GM12874 (cell line): ENCODE results near the gene PTPN14.

Experiments
- TF ChIP-seq, protein P1 (sequence below): IDR thresholded peaks from 2 replicates; pipeline ENCODE4 v1.5.1; 2011; ENCODE audit warnings: low read depth, mild to moderate bottlenecking, control low read depth, low read length, moderate library complexity; ENCODE audit not compliant: insufficient read depth

PTPN14 gene

DNA sequence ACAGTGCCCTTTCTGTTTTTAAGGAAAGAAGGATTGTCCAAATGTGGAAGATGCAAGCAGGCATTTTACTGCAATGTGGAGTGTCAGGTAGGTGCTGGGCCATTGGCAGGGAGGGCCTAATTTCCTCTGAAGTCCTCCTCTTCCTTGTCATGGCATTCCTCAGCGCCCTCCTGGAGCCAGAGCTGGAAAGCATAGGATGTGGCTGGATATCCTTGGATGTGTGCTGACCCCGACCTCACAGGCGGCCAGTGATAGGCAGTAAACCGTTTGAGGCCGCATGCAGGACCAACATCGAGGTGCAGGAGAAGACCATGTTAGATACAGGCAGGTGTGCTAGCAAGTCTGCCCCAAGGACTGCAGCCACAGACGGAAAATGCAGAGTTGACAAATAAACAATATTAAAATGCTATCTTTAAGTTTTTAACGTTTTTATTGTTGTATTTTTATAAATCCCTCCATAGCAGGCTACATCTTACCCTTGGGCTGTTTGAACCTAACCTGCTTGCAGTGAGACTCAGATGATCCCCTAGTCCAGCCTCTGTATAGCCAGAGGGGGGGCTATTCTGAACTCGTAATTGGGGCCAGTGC is 246.1 kb downstream of the PTPN14 start:
- TF ChIP-seq, protein P1, sequence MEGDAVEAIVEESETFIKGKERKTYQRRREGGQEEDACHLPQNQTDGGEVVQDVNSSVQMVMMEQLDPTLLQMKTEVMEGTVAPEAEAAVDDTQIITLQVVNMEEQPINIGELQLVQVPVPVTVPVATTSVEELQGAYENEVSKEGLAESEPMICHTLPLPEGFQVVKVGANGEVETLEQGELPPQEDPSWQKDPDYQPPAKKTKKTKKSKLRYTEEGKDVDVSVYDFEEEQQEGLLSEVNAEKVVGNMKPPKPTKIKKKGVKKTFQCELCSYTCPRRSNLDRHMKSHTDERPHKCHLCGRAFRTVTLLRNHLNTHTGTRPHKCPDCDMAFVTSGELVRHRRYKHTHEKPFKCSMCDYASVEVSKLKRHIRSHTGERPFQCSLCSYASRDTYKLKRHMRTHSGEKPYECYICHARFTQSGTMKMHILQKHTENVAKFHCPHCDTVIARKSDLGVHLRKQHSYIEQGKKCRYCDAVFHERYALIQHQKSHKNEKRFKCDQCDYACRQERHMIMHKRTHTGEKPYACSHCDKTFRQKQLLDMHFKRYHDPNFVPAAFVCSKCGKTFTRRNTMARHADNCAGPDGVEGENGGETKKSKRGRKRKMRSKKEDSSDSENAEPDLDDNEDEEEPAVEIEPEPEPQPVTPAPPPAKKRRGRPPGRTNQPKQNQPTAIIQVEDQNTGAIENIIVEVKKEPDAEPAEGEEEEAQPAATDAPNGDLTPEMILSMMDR: no peak

DNA sequence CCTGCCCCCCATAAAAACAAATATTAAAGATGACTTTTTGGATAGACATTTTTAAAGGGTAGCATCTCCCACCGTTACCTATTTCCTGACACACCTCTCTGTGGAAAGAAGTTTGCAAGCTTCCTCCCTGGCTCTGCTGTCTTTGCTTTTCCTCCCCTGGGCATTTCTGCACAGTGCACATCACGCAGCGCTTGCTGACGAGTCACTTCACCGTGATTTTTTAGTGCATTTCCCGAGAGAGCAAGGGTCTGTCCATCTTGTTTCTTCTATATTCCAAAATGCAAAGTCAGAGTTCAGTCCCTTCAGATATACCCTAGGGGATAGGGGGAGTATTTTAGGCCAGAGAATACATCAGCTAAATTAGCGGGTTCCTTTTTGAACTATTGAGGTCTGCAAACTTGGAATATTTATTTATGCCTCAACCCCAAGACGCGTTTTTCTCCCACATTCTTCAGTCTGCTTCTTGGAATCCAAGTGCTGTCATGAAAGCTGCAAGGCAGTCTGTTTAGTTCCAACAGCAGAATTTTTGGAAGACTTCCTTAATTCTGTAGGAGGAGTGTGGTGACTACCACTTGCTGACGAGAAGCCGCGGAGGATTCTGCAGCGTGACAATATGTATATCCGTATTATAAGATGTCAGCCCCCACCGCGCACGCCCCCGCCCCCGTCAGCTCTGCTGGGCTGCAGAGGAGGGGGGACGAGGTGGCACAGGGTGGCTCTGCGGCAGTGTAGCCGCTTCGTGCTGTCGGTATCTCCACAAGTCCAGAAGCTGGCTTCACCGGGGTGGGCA is 248.1 kb downstream of the PTPN14 start:
- TF ChIP-seq, protein P1: no peak

DNA sequence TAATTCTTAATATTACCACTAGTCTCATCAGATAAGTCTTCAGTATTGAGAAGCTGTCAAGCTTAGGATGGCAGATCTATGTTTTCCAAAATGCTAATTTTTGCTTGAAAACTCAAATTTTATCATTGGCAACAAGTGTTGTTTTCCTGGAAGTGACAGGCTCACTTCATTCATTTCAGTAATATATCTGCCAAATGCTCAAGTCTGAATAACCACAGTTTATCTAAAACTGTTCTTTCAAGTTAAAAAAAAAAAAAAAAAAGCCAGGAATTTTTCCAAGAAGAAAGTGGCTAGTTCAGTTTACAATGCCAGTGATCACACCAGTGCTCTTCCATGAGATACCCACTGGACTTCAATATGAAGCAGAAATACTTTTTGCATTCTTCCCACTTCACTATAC is 249.9 kb downstream of the PTPN14 start:
- TF ChIP-seq, protein P1: no peak

DNA sequence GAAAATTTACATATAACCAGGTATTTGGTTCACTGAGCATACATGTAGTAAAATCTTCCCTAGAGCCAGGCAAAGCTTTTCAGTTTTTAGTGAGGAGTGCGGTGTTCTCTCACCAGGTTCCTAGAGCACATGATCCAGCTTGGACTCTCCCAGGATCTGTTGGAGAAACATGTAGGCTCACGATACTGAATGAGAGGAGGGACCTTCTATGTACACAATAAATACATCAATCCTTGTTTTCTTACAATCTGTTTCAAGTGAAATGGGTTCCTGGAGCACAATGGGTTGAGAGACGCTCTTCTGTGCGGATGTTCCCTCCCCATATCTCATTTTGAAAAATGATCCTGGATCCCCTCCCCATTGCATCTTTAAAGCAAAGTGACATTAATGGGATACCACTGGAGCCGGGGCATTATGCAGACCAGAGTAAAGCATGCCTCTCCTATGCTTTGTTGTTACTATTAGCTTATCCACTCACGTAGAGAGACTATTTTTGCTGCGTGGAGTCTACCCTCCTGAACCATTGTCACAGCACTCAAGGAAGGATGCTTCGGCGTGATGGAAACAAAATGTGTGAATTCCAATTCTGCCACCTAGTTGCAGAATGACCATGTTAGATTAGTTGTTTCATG is 251.1 kb downstream of the PTPN14 start:
- TF ChIP-seq, protein P1: no peak
